Measurements from ENCODE around the gene MMGT1.

DNA sequence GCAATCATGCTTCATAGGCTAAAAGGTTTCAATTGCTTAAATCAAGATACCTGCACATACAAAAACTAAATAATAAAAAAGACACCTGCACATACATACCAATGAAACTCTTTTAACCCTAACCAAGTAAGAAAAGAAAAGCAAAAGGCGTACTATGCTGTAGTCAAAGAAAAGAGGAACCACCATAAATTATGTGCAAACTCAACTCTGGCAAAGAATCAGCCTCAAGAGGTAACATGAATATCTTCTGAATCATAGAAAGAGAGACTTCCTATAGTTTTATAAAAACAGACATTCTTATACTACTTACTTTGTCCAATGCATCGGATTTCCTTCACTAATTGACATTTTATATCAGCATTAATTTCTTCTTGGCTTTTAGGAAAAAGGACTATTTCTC lies 29.3 kb downstream of the MMGT1 start:
- TF ChIP-seq CTCF (IDR thresholded peaks at IDR 0.05) (no peak), ZFX (IDR thresholded peaks at IDR 0.05; ENCODE audit: borderline replicate concordance) (no peak)
